Measurements from ENCODE around the gene KBTBD4.

The KBTBD4 gene

DNA sequence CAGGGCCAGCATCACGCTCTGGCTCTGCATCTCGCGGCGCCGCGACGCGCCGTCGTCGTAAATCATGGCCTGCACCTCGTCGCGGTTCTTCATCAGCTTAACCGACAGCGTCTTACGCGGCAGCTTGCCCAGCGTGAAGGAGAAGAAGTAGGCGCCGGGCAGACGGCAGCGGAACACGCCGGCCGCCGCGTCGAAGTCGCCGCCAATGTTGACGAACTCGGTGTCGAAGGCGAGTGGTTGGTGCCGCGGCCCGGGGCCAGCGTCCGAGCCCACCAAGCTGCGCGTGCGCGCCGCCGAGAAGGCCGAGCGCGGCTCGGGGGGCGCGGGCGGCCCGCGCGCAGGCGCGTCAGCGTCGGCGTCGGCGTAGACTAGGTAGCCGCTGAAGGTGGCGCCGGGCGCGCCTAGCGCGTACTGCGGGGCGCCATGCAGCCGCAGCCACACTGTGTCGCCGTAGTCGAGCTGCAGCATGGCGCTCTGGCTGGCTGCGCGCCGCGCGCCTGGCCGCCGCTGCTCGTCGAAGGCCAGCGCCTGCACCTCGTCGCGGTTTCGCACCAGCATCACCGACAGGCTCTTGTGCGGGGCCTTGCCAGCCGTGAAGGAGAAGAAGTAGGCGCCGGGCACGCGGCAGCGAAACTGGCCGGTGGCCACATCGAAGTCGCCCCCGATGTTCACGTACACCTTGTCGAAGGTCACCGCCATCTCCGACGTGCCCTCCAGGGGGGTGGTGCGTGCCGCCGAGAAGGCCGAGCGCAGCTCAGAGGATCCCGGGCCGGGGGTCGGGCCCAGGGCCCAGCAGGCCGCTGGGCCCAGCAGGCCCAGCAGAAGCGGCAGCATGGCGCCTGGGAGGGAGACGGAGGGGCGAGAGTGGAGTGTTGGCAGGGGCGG, 11.4 kb upstream of the KBTBD4 start:
- Histone ChIP-seq H3K27me3 (peaks cover 0 to 59% of the 10 kb centered on the region in 2 donors), H3K27ac (no peak overlapping the region), H3K4me1 (peaks cover 0 to 18% (median 12%) of the 10 kb centered on the region in 4 donors), H3K4me3 (peak overlapping the region in 1 of 2 donors; percentile 17), H3K9me3 (no peaks in the 10 kb centered on the region), H3K36me3 (peaks cover 0 to 9% (median under 1%) of the 10 kb centered on the region in 3 donors)
- TF ChIP-seq, protein P1, sequence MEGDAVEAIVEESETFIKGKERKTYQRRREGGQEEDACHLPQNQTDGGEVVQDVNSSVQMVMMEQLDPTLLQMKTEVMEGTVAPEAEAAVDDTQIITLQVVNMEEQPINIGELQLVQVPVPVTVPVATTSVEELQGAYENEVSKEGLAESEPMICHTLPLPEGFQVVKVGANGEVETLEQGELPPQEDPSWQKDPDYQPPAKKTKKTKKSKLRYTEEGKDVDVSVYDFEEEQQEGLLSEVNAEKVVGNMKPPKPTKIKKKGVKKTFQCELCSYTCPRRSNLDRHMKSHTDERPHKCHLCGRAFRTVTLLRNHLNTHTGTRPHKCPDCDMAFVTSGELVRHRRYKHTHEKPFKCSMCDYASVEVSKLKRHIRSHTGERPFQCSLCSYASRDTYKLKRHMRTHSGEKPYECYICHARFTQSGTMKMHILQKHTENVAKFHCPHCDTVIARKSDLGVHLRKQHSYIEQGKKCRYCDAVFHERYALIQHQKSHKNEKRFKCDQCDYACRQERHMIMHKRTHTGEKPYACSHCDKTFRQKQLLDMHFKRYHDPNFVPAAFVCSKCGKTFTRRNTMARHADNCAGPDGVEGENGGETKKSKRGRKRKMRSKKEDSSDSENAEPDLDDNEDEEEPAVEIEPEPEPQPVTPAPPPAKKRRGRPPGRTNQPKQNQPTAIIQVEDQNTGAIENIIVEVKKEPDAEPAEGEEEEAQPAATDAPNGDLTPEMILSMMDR (IDR thresholded peaks at IDR 0.05) = no peak
- no peak for DNase-seq
- intact Hi-C loops (cut with DNase I; ENCODE audit: low total_unique reads) = no loop called here

- Histone ChIP-seq H3K36me3 (peaks cover 0 to 15% (median 6%) of the 10 kb centered on the region in 3 donors), H3K27ac (no peak overlapping the region), H3K4me1 (peaks cover 0 to 18% (median 12%) of the 10 kb centered on the region in 4 donors), H3K9me3 (no peaks in the 10 kb centered on the region), H3K4me3 (peak overlapping the region in 1 of 2 donors; percentile 17), H3K27me3 (peaks cover 0 to 53% of the 10 kb centered on the region in 2 donors)
- no peak for DNase-seq
- TF ChIP-seq, protein P1 (IDR thresholded peaks at IDR 0.05) = no peak
- intact Hi-C loops (cut with DNase I; ENCODE audit: low total_unique reads) = no loop called here
Measured at GRCh38 chr11:47589584-47589976, 10.8 kb upstream of the KBTBD4 start.

DNA sequence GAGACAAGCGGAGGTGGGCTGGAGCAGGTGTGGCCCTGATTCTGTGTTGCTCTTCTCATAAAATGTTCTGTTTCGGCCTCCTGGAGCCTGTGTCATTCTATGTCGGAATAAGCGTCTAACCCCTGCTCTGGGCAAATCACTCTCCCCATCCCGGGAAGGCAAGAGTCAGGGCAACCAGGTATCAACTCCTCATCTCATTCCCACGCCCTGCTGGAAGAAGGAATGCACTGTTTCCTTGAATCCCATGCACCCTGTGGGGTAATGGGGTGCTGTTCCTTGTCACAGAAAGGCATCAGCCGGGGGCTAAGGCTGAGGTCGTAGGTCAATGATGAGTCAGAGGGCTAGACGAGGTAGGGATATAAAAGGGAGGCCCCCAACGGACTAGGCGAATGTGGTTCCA, 10.3 kb upstream of the KBTBD4 start:
- H3K4me1 ChIP-seq = peaks cover 0 to 13% (median 7%) of the 10 kb centered on the region in 4 donors
- intact Hi-C loops (cut with DNase I; ENCODE audit: low total_unique reads) = no loop called here
- no peak overlapping the region for H3K4me3 ChIP-seq
- peaks cover under 1 to 20% (median 11%) of the 10 kb centered on the region in 3 donors for H3K36me3 ChIP-seq
- TF ChIP-seq, protein P1 (IDR thresholded peaks at IDR 0.05) = no peak
- H3K27ac ChIP-seq = no peak overlapping the region
- no peaks in the 10 kb centered on the region for H3K9me3 ChIP-seq
- peaks cover 0 to 48% of the 10 kb centered on the region in 2 donors for H3K27me3 ChIP-seq
- DNase-seq = no peak

- Histone ChIP-seq H3K27me3 (peaks cover 0 to 35% of the 10 kb centered on the region in 2 donors), H3K36me3 (peaks cover 13 to 32% (median 23%) of the 10 kb centered on the region in 3 donors), H3K27ac (no peak overlapping the region), H3K4me1 (peaks cover 0 to 5% (median 0%) of the 10 kb centered on the region in 4 donors), H3K4me3 (no peak overlapping the region), H3K9me3 (no peaks in the 10 kb centered on the region)
- DNase-seq = peak; percentile 81
- intact Hi-C loops (cut with DNase I; ENCODE audit: low total_unique reads) = no loop called here
- TF ChIP-seq, protein P1 (IDR thresholded peaks at IDR 0.05) = no peak
Measured at GRCh38 chr11:47587723-47588326, 9.1 kb upstream of the KBTBD4 start.

DNA sequence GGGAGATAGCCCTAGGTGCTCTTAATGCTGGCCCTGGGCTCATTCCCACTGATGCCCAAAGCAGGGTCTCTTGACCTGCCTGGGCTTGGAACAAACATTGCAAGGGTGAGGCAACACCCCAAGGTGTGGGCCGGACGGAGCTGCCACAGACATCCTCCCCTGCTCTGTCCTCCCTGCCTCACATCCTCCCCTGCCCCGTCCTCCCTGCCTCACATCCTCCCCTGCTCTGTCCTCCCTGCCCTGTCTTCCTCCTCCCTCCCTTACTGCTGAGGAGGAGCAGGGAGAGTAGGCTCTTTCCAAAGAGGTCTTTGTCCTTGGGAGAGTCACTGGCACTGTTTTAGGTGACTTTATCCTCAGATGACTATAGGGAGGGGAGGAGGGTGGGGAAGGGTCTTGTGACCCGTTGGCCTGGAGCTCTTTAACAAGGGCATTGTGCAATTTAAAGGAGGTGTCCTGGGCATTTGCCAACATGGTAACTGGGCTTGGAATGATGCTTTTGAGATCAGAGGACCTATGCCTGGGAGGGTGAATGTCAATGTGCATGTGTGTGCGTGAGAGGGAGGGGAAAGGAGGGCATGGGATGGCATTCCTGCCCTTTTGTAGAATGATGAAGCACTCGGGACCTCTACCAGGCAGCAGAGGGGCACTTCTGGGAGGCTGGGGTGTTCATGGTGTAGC, 8.4 kb upstream of the KBTBD4 start:
- peaks cover 0 to 5% (median 0%) of the 10 kb centered on the region in 4 donors for H3K4me1 ChIP-seq
- DNase-seq = peak in 1 of 2 donors; percentile 55
- H3K27ac ChIP-seq = no peak overlapping the region
- peaks cover 20 to 39% (median 28%) of the 10 kb centered on the region in 3 donors for H3K36me3 ChIP-seq
- peaks cover 0 to 30% of the 10 kb centered on the region in 2 donors for H3K27me3 ChIP-seq
- H3K4me3 ChIP-seq = no peak overlapping the region
- no peaks in the 10 kb centered on the region for H3K9me3 ChIP-seq
- intact Hi-C loops (cut with DNase I; ENCODE audit: low total_unique reads) = no loop called here
- TF ChIP-seq, protein P1 (IDR thresholded peaks at IDR 0.05) = no peak
